Fibroblast of lung (primary cell): ENCODE measurements around the gene HCFC1R1. TPM values are rescaled to one million over a fixed set of nuclear protein-coding genes. Genes with fewer than 3 reads are reported as not detected.

Experiments
- DNase-seq, 2 donors: peaks; one replicate each; pipeline versions ENCODE4 v3.0.0 to v3.0.0-alpha.2; 2010; ENCODE audit warnings: low read depth in 2 of 2
- H2AFZ ChIP-seq: 2 replicates; pipeline ENCODE4 v1.5.1; 2012; ENCODE audit warnings: low read length, control low read depth, inconsistent platforms
- H3K27ac ChIP-seq: 2 replicates; pipeline ENCODE4 v1.5.1; 2011; ENCODE audit warnings: low read length, control low read depth; ENCODE audit not compliant: insufficient read depth
- H3K27me3 ChIP-seq: 2 replicates; pipeline ENCODE4 v1.5.1; 2011; ENCODE audit warnings: mild to moderate bottlenecking, low read length; ENCODE audit not compliant: control insufficient read depth, insufficient read depth
- H3K36me3 ChIP-seq: 2 replicates; pipeline ENCODE4 v1.5.1; 2011; ENCODE audit warnings: low read length; ENCODE audit not compliant: control insufficient read depth, insufficient read depth
- H3K4me1 ChIP-seq: 2 replicates; pipeline ENCODE4 v1.5.1; 2011; ENCODE audit warnings: low read length; ENCODE audit not compliant: control insufficient read depth, insufficient read depth; ENCODE audit errors: extremely low read depth
- H3K4me2 ChIP-seq: 2 replicates; pipeline ENCODE4 v1.5.1; 2011; ENCODE audit warnings: low read length, control low read depth; ENCODE audit not compliant: insufficient read depth; ENCODE audit errors: extremely low read depth
- H3K4me3 ChIP-seq, 4 experiments: fragments of 200-600 bp in 1 of 4; sonication (generic) in 1 of 4; replicated peaks in 1 of 4; 2 replicates each; pipeline ENCODE4 v1.5.1; 2011 to 2016; ENCODE audit warnings: low read length in 4 of 4, low read depth in 3 of 4, mild to moderate bottlenecking in 3 of 4, control low read depth in 2 of 4, inconsistent platforms in 1 of 4, mixed read lengths in 1 of 4; ENCODE audit not compliant: insufficient read depth in 1 of 4; ENCODE audit errors: control extremely low read depth in 1 of 4
- H3K79me2 ChIP-seq: 2 replicates; pipeline ENCODE4 v1.5.1; 2012; ENCODE audit warnings: mild to moderate bottlenecking, low read length, inconsistent platforms; ENCODE audit not compliant: control insufficient read depth, insufficient read depth
- H3K9ac ChIP-seq: 2 replicates; pipeline ENCODE4 v1.5.1; 2011; ENCODE audit warnings: mild to moderate bottlenecking, low read length, control low read depth; ENCODE audit not compliant: insufficient read depth
- H3K9me3 ChIP-seq: 2 replicates; pipeline ENCODE4 v1.5.1; 2012; ENCODE audit warnings: low read depth, low read length; ENCODE audit not compliant: control insufficient read depth, insufficient read depth
- H4K20me1 ChIP-seq: 2 replicates; pipeline ENCODE4 v1.5.1; 2011; ENCODE audit warnings: low read length; ENCODE audit not compliant: control insufficient read depth, insufficient read depth; ENCODE audit errors: extremely low read depth
- CTCF ChIP-seq, 2 donors: IDR thresholded peaks in 1 of 2; conservative IDR thresholded peaks in 1 of 2; 1 replicate in 1 of 2; 2 replicates in 1 of 2; pipeline ENCODE4 v1.5.1; 2011 to 2012; ENCODE audit warnings: low read length in 2 of 2, control low read depth in 1 of 2, inconsistent platforms in 1 of 2, low read depth in 1 of 2, mild to moderate bottlenecking in 1 of 2
- EZH2 ChIP-seq: IDR thresholded peaks from 2 replicates; pipeline ENCODE4 v1.5.1; 2012; ENCODE audit warnings: low read length, control low read depth, mild to moderate bottlenecking; ENCODE audit errors: missing control alignments
- polyA plus RNA-seq, 2 donors: library from polyadenylated mRNA; depleted of rRNA in 1 of 2; stranded (reverse) in 1 of 2; unstranded in 1 of 2; fragments of >200 nt; gene quantifications; 2 replicates each; pipeline ENCODE4 v1.2.1, GENCODE V29; 2011 to 2012; ENCODE audit warnings: missing spikeins in 1 of 2
- total RNA-seq: library from RNA; depleted of rRNA; stranded (reverse); fragments of >200 nt; gene quantifications from 2 replicates; pipeline ENCODE4 v1.2.1, GENCODE V29; 2014

The HCFC1R1 gene
- total and polyA plus RNA-seq, 2 donors (not counting 1 experiment from before 2014, with no cell fraction given) = 58.0 to 75.5 TPM

- Histone ChIP-seq H3K4me1 (no peaks in the 10 kb centered on the region), H3K4me2 (peak within 1 kb of the TSS; percentile 85), H2AFZ (peak within 1 kb of the TSS; percentile 60), H3K27me3 (peaks cover 43% of the 10 kb centered on the region), H3K9ac (no peak within 1 kb of the TSS), H4K20me1 (no peaks in the 10 kb centered on the region), H3K9me3 (no peaks in the 10 kb centered on the region), H3K4me3 (peak within 1 kb of the TSS; percentile 37 to 47 (median 40)), H3K36me3 (no peaks in the 10 kb centered on the region), H3K27ac (no peak within 1 kb of the TSS), H3K79me2 (no peaks in the 10 kb centered on the region)
- no peak for DNase-seq
- TF ChIP-seq CTCF (conservative IDR thresholded peaks at IDR 0.05 in 1 of 2, IDR thresholded peaks at IDR 0.05 in 1 of 2; ENCODE audit: low read depth in 1 of 2, low read length in 2 of 2) (no peak), EZH2 (peak; percentile 92)
Measured at GRCh38 chr16:3045758-3046640, 22.3 kb upstream of the HCFC1R1 start, which contains the start of gene MMP25. Gene MMP25 (plus strand): TSS chr16:3046561. CDS start chr16:3046918, 357 bp downstream.

- Histone ChIP-seq H3K27ac (no peak overlapping the region), H3K4me3 (no peak overlapping the region), H3K79me2 (no peaks in the 10 kb centered on the region), H4K20me1 (no peaks in the 10 kb centered on the region), H3K9ac (no peak overlapping the region), H2AFZ (no peak overlapping the region), H3K9me3 (no peaks in the 10 kb centered on the region), H3K4me2 (no peak overlapping the region), H3K4me1 (no peaks in the 10 kb centered on the region), H3K27me3 (peaks cover 38% of the 10 kb centered on the region), H3K36me3 (no peaks in the 10 kb centered on the region)
- DNase-seq = no peak
- TF ChIP-seq CTCF (conservative IDR thresholded peaks at IDR 0.05 in 1 of 2, IDR thresholded peaks at IDR 0.05 in 1 of 2; ENCODE audit: low read depth in 1 of 2, low read length in 2 of 2) = no peak
- no peak for TF ChIP-seq EZH2
Measured at GRCh38 chr16:3044708-3045107, 21.0 kb upstream of the HCFC1R1 start.

GRCh38 chr16:3042376-3042775 lies 18.6 kb upstream of the HCFC1R1 start:
- TF ChIP-seq CTCF (conservative IDR thresholded peaks at IDR 0.05 in 1 of 2, IDR thresholded peaks at IDR 0.05 in 1 of 2; ENCODE audit: low read depth in 1 of 2, low read length in 2 of 2) = no peak
- TF ChIP-seq EZH2 = no peak
- no peaks in the 10 kb centered on the region for H3K36me3 ChIP-seq

More at GRCh38 chr16:3042376-3042775, 18.6 kb upstream of the HCFC1R1 start:
- H4K20me1 ChIP-seq = no peaks in the 10 kb centered on the region
- H3K9ac ChIP-seq = no peak overlapping the region
- H3K4me1 ChIP-seq = no peaks in the 10 kb centered on the region
- H3K9me3 ChIP-seq = no peaks in the 10 kb centered on the region
- H3K79me2 ChIP-seq = no peaks in the 10 kb centered on the region
- no peak overlapping the region for H3K4me2 ChIP-seq
- H3K27me3 ChIP-seq = peaks cover 40% of the 10 kb centered on the region
- H2AFZ ChIP-seq = no peak overlapping the region
- H3K4me3 ChIP-seq = no peak overlapping the region
- no peak overlapping the region for H3K27ac ChIP-seq
- DNase-seq = no peak
